HG03060 (cell line): ENCODE measurements around the gene ARFGAP1.
"Not testable (repeated sequence)": the region's sequence is repeated elsewhere in the genome, so short reads cannot be mapped to it uniquely, and the experiment has no call there.

Source experiments
- ATAC-seq: cut with Tn5 transposase; IDR thresholded peaks from one replicate; pipeline ENCODE4 v1.9.1; 2021; ENCODE audit warnings: low read depth, moderate number of reproducible peaks; ENCODE audit not compliant: unreplicated experiment

ARFGAP1 gene

DNA sequence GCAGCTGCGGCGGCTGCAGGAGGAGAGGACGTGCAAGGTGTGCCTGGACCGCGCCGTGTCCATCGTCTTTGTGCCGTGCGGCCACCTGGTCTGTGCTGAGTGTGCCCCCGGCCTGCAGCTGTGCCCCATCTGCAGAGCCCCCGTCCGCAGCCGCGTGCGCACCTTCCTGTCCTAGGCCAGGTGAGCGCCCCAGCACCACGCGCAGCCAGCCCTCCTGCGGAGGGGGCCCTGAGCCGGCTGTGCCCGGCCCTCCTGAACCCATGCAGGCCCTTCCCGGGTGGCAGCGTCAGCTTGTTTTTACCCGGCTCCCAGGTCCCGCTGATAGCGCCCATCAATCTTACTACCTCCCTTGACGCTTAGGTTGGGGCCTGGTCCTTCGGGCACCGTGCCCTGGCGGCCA is 33.2 kb upstream of the ARFGAP1 start:
- no peak for ATAC-seq

DNA sequence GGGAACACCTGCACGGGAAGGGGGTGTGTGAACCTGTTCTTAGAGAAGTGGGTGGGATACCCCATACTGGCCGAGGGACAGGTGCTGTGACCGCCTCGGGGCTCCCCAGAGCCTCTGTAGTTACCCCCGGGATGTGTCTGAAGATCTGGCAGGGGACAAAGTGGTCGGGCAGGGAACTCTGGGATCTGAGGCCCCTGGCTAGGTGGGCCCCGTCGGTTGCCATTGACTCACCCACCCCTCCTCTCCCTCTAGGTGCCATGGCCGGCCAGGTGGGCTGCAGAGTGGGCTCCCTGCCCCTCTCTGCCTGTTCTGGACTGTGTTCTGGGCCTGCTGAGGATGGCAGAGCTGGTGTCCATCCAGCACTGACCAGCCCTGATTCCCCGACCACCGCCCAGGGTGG is 32.6 kb upstream of the ARFGAP1 start:
- ATAC-seq: no peak

DNA sequence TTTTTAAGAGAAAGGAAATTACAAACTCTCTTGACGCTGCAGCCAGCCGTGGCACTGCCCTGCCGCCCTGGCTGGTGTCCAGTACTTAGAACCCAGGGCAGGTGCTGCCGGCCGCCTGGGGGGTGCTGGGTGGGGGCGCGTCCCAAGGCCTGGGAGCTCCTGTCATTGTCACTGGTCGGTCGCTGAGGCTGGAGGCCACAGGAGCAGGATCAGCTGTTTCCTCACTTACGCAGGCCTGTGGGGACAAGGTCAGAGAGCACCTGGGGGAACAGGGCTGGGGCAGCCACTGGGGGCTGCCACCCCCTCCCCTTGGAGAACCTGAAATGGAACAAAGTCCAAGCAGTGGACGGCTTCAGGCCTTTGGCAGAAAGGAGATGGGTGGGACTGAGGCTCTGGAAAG is 31.3 kb upstream of the ARFGAP1 start:
- no peak for ATAC-seq

DNA sequence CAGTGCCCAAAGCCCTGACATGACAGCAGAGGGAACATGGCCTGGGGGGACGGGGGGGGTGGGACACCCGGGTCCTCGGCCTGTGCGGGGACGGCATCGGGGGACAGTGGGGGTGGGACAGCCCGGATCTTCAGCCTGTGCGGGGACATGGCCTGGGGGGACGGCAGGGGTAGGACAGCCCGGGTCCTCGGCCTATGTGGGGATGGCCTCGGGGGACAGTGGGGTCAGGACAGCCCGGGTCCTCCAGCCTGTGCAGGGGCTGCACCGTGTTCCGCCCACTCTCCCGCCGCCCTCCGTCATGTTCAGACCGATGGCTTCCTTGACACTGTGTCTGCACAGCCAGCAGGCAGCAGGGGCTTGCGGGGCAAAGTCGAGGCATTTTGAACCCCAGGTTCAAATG is 29.9 kb upstream of the ARFGAP1 start:
- no peak for ATAC-seq

DNA sequence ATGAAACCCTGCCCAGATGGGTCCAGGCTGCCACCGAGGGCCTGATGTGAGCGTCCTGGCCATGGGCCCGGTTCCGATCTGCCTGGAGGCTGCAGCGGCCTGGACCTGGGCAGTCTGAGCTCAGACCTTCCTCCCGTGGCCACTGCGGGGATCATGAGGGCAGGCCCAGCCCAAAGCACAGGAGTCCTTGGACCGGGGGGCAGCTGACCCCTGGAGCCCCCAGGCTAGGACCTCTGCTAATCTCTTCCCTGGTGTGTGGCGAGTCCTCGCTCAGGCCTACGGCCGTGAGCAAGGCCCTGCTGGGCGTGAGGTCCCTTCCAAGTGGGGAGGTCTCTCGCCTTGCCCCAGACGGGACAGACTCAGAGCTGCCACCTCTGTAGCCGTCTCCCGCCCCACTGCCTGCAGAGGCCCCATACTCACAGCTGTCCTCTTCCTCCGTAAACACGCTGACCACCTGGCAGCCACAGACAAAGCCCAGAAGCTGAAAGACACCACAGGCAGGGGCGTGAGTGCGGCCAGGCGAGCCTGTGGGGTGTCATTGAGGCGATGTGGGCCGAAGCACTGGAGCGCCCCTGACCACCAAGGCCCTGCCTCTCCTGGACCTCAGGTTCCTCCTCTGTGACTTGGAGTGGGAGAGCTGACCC is 28.9 kb upstream of the ARFGAP1 start:
- ATAC-seq: no peak

DNA sequence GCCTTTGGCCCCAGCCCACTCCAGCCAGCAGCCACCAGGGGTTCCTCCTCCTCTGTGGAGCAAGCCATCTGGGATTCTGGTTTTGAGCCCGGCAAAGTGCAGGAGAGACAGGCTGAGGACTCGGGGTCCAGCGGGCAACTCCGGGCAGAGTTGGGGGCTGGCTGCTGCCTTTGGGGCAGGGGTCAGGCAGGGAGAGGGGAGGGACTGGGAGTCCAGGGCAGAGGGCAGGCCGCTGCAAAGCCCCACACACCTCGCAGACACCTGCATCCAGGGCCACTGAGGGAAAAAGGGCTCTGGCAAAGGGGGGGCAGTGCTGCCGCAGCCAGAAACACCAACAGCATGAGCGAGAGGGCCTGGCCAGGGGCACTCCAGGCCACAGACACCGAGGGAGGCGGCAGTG is 28.1 kb upstream of the ARFGAP1 start:
- ATAC-seq: no peak

DNA sequence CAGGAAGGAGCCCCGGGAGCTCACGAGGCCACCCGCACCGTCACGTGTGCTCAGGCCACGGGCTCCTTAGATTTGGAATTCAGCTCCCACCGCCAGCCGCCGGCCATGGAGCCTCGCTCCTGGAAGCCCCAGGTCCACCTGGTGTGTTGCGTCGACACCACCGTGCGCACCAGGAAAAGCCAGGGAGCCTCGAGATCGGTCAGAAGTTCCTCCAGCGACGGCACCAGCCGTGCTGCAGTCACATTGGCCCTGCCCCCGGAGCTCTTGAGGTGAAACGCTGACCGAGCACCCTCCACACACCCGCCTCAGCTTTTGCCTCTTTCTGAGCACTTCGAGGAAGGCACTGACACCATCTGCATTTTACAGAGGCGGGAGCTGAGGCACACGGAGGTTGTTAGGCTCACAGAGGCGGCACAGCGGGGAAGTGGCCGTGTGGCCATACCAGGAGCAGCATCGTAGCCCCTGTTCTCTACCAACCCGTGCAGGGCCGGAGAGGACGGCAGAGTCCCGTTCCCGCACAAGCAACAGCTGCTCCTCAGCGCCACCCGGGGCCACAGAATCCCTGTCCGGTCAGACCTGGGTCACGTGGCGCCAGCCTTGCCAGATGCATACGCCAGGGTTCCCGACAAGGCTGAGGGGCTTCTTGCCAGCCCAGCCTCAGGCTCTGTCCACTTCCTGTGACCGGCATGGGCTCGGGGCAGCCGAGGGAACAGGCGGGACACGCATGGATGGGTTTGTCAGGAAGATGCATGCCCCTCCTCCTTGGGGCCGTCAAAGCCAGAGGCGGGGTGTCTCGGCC is 25.9 kb upstream of the ARFGAP1 start:
- no peak for ATAC-seq

DNA sequence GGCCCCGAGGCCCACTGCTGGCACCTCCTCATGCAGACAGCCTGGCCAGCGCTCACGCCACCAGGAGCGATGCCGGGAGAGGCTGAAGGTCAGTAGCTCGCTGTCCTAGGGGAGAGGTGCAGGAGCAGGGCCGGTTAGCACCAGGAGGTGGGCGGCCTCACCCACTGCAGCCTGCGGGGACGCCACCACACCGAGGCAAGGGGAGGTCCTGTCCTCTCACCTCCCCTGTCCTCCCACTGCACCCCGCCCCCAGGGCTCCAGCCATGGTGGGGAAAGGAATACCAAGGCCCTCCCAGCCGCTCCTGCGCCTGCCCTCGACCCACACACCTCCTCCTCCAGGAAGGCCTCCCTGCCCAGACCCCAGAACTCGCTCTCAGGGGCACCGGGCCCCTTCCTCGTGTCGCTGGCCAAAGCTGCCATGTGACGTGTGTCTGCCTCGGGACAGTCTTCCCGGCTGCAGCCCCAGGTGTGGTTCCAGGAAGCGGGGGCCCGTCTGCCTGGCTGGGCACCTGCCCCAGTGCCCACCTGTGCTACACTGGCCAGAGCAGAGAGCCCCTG is 24.9 kb upstream of the ARFGAP1 start:
- ATAC-seq: no peak

DNA sequence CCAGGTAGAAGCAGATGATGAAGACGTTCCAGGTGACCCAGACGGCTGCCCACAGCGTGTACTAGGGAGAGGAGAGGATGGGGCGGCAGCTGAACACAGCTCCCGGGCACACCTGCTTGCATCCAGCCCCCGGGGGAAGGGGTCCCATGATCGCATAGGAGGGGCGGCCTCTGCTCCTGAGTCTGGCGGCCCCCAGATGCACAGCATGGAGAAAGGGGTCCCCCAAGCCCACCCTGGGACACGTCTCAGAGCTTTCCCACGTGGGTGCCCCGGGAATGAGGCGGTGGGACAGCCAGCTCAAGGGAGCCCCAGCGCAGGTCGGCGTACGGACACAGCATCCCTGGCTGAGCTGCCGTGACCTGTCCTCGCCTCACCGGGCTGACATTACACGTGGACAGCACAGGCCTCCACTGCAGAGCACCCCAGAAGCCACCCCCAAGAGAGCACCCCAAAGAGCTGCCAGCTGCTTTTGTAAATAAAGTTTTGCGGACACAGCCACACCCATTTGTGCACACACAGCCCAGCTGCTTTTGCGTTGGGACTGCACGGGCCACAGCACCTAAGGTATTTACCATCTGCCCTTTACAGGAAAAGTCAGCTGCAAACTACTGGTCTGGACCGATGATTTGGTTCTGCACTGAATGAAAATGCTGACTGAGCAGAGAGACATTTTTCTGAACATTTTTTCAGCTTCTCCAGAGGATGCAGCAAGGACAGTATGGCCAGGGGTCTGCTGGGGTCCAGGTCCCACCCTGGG is 23.6 kb upstream of the ARFGAP1 start:
- no peak for ATAC-seq

DNA sequence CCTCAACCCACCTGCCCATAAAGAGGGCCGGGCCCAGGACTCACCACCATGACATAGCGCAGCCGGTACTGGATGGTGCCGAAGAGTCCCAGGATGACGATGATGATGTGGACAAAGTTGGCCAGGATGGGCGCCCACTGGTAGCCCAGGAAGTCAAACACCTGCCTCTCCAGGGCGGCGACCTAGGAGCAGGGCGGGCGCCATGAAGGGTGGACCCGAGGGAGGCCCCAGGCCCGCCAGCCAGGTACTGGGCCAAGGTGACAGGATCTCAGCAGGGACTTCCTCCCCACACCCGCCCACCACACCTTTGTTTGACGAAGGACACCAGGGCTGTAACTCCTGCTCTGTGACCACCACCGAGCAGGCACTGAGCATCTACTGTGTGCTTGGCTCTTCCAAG is 22.7 kb upstream of the ARFGAP1 start:
- no peak for ATAC-seq

DNA sequence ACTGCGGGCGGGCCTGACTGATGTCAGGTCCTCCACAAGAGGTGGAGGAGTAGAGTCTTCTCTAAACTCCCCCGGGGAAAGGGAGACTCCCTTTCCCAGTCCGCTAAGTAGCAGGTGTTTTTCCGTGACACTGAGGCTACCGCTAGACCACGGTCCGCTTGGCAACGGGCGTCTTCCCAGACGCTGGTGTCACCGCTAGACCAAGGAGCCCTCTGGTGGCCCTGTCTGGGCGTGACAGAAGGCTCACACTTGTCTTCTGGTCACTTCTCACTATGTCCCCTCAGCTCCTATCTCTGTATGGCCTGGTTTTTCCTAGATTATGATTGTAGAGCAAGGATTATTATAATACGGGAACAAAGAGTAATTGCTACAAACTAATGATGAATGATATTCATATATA is 21.3 kb upstream of the ARFGAP1 start:
- ATAC-seq: not testable (repeated sequence)

DNA sequence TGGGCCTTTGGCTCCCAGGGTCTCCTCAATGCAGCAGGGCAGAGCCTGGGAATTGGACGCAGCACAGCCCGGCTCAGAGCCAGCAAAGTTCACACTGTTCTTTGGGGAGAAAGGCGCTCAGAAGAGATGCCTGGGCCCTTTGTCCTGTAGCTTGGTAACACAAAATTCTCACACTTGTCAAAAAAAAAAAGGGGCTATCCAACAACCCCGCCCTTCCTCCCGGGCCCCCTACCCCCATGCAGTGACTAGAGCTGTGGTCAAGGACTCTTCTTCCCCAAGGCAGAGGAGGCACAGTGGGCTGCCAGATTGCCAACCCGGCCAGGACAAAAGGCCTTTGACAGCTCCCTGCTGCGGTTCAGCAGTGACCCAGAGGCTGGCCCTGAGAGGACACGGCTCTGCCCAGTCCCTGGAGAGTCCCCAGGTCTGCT is 20.3 kb upstream of the ARFGAP1 start:
- no peak for ATAC-seq

DNA sequence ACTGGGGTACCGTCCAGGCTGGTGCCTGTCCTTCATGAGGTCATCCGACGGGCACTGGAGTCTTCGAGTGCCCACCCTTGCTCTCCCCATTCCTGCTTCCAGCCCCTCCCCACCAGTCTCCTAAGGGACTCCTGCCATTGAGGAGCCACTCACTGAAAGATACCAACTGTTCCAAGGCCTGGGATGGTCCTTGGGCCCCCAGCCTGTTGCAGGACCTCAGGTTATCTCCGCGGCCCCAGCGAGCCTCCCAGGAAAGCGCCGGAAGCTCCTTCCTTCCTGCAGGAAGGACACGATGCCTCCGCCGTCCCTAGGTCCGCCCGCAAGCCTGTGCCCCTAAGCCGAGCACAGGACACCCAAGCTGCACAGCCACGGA is 19.6 kb upstream of the ARFGAP1 start:
- no peak for ATAC-seq

DNA sequence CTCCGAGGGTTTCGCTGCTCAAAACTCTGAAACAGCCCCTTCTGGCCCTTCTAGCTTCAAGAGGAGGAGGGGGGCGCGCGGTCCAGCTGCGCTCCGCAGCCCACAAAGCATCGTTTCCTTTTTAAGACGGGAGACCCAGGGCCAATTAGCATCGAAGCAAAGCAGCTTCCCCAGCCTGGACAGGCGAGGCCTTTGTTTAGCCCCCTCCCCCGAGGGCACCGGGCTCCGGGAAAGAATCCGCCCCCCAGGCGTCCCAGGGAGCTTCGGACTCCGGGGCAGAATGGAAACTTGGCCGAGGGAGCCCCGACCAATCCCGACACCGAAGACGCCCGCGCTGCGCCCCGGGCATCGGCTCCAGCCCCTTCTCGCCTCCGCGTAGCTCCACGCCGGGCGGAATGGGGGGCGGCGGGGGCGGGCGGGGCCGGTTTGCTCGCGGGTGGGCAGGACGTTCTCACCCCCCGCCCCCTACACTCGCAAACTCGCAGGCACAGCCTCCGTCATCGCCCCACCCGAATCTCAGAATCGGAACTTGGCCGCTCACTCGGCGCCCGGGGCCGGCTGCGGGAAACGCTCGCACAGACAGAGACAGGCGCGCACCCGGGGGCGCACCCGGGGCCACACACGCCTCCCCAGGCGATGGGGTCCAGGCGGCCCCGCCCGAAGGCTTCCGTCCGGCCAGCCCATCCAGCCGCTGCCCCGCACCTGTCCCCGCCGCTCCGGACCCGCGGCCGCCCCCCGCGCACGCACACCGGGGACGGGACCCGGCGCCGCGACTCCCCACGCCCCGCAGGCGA is 19.0 kb upstream of the ARFGAP1 start:
- ATAC-seq: no peak

DNA sequence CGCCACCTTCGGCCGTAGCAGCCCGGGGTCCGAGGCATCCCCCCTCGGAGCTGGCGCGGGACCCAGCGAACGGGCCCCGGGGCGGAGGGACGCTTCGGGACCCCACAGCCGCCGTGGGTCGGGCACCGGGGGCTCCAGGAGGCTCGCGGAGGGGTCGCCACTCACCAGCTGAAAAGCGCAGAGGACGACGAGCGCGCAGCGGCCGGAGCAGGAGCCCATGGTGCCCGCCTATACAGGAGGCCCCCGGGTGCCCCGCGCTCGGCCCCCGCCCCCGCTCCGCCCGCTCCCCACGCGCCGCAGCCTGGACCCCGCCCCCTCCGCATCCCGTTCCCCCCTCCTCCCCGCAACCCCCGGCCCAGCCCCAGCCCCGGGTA is 18.4 kb upstream of the ARFGAP1 start, which contains the start of gene NKAIN4:
Gene NKAIN4 (minus strand): TSS at position 232 of the 374 bp plus-strand sequence. CDS start 13 bp downstream, at position 219.
- no peak for ATAC-seq

DNA sequence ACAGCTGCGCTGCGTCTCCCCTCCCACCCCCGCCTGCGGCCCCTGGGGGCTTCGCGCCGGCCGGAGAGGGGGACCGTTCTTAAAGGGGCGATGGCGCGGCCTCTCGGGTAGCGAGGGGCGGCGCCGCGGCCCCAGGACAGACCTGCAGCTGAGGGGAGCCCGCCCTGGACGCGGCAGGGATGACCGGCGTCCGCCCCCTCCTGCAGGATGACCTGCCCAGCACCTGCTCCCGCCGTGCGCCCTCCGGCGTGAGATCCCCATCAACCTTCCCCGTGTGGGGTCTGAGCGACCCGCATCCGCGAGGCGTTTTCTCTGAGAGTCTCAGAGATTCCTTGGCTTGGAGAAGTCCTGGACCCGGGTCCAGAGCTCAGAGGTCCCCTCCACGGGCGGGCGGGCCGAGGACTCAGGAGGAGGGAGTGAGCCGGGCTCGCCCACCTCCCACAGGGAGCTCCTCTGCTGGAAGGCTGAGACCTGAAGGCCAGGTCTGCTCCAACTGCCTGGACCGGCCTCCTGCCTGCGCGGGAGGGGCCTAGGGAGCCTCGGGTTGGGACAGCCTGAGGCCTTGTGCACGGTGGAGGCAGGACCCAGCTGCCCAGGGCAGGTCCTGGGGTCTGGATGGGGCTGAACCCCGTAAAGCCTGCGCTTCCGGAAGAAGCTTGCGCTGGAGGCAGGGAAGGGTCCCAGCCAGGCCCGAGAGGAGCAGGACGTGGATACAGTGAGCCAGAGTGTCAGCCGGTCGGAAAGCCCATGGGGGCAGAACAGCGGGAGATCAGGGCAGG is 17.8 kb upstream of the ARFGAP1 start:
- ATAC-seq: no peak

DNA sequence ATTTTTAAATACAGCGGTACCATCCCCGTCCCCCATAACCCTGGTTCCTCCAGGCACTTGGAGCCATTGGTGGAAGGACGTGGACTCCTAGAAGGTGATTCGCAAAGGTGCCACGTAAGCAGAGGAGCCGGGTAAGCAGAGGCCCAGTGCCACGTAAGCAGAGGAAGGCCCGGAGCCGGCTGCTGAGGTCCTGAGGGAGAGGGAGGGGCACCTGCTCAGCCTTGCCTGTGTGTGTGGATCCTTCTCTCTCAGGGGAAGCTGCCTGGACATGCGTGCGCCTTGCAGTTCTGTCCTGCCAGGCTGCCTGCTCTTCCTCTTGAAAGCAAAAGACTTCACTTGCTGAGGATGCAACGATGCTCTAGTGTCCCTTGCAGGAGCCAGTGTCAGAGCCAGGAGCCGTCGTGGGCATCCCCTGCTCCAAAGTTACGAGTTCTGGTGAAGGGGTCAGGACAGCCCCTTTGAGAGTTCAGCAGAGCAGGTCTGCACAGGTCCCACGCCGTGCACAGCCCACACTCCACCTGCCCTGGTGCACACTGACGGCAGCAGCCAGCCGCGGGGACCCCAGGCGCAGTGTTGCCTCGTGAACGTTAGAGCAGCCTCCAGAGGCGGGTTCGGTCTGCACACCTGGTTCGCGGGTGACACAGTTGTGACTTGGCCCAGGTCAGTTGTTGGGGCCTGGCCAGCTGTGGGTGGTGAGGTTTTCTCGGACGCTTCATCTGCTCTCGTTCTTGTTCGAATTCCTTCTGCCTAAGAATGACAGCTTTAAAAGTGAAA is 16.5 kb upstream of the ARFGAP1 start:
- ATAC-seq: no peak

DNA sequence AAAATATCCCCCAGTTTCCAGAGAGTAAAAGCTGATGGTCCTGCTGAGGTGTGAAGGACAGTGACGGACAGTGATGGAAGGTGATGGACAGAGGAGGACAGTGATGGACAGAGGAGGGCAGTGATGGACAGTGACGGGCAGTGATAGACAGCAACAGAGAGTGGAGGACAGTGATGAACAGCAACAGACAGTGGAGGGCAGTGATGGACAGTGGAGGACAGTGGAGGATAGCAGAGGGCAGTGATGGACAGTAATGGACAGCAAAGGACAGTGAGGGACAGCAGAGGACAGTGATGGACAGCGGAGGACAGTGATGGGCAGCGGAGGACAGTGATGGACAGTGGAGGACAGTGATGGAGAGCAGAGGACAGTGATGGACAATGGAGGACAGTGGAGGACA is 15.7 kb upstream of the ARFGAP1 start:
- ATAC-seq: no peak

DNA sequence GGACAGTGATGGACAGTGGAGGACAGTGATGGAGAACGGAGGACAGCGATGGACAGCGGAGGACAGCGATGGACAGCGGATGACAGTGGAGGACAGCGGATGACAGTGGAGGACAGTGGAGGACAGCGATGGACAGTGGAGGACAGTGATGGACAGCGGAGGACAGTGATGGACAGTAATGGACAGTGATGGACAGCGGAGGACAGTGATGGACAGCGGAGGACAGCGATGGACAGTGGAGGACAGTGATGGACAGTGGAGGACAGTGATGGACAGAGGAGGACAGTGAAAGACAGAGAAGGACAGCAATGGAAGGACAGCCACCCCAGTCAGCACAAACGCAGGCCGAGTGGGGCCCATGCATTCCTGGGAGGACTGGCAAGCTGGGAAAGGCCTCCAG is 15.0 kb upstream of the ARFGAP1 start:
- ATAC-seq: no peak
